Body of pancreas (tissue), 4 donors: Measurements from ENCODE around the gene A2M.

ENCODE experiments used
- CTCF ChIP-seq, 7 experiments: fragments of 450-650 bp in 4 of 7; fragments of 200-600 bp in 3 of 7; sonication (generic) in 3 of 7; IDR thresholded peaks; one replicate each; pipeline ENCODE4 v1.5.1; 2016 to 2019; ENCODE audit warnings: antibody characterized with exemption in 7 of 7
- POLR2A ChIP-seq, 3 donors: fragments of 450-650 bp; IDR thresholded peaks; one replicate each; pipeline ENCODE4 v1.6.1; 2016; ENCODE audit warnings: antibody characterized with exemption in 3 of 3, mild to moderate bottlenecking in 2 of 3

GRCh38 chr12:9032202-9032964, 83.3 kb downstream of the A2M start:
- TF ChIP-seq CTCF (IDR thresholded peaks at IDR 0.05) = no peak
- TF ChIP-seq POLR2A (IDR thresholded peaks at IDR 0.05) = no peak
